ENCODE results near the gene CAMK2A. TPM values are rescaled to one million over a fixed set of nuclear protein-coding genes. Genes with fewer than 3 reads are reported as not detected.

The CAMK2A gene
- total and polyA plus RNA-seq, 2 experiments from 2014 or later, result 0.18 TPM; not detected in 1

DNA sequence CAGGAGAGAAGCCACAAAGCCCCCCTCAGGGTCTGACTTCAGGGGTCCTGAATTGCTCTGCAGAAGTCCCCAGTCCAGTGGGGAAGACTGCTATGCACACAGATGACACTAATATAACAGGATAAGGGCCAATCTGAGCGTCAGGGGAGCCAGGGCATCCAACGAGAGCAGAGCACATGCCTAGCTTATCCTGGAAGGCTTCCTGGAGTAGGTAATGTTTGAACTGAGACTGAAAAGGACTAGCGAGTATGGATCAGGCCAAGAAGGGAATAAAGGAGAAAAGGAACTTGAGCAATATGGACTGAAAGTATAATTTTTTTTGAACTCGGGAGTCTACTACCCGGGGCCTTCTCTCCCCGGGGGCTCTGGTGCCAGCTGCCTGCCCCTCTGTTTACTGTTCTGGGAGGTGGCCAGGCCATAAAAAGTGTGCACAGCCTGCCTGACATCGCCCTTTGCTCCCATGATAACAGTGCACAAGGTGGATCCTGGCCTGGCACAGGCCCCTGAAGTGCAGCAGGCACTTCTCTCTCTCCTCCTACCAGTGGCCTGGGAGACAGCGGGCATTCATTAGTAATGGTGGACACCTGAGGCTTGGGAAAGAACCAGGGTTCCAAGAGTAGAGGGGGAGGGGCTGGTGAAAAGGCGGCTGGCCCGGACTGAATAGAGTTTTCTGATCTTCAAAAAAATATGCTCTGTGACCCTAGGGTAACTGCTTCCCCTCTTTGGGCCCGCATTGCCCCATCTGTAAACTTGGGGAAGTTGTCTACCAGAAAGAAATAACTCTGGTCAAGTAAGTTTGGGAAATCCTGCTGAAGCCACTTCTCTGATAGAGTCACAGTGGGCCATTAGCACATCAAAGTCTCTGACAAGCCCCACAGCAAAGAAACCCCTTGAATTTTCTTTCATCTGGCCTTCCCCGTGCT is 104.3 kb downstream of the CAMK2A start:
- no peak for TF ChIP-seq ZNF114 (CRISPR knock-in tag; IDR thresholded peaks at IDR 0.05)
- TF ChIP-seq, protein P1, sequence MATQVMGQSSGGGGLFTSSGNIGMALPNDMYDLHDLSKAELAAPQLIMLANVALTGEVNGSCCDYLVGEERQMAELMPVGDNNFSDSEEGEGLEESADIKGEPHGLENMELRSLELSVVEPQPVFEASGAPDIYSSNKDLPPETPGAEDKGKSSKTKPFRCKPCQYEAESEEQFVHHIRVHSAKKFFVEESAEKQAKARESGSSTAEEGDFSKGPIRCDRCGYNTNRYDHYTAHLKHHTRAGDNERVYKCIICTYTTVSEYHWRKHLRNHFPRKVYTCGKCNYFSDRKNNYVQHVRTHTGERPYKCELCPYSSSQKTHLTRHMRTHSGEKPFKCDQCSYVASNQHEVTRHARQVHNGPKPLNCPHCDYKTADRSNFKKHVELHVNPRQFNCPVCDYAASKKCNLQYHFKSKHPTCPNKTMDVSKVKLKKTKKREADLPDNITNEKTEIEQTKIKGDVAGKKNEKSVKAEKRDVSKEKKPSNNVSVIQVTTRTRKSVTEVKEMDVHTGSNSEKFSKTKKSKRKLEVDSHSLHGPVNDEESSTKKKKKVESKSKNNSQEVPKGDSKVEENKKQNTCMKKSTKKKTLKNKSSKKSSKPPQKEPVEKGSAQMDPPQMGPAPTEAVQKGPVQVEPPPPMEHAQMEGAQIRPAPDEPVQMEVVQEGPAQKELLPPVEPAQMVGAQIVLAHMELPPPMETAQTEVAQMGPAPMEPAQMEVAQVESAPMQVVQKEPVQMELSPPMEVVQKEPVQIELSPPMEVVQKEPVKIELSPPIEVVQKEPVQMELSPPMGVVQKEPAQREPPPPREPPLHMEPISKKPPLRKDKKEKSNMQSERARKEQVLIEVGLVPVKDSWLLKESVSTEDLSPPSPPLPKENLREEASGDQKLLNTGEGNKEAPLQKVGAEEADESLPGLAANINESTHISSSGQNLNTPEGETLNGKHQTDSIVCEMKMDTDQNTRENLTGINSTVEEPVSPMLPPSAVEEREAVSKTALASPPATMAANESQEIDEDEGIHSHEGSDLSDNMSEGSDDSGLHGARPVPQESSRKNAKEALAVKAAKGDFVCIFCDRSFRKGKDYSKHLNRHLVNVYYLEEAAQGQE (IDR thresholded peaks at IDR 0.05; ENCODE audit: unreplicated experiment), result no peak
- TF ChIP-seq, protein P2, sequence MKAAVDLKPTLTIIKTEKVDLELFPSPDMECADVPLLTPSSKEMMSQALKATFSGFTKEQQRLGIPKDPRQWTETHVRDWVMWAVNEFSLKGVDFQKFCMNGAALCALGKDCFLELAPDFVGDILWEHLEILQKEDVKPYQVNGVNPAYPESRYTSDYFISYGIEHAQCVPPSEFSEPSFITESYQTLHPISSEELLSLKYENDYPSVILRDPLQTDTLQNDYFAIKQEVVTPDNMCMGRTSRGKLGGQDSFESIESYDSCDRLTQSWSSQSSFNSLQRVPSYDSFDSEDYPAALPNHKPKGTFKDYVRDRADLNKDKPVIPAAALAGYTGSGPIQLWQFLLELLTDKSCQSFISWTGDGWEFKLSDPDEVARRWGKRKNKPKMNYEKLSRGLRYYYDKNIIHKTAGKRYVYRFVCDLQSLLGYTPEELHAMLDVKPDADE (IDR thresholded peaks at IDR 0.05), result no peak
- TF ChIP-seq, protein P3, sequence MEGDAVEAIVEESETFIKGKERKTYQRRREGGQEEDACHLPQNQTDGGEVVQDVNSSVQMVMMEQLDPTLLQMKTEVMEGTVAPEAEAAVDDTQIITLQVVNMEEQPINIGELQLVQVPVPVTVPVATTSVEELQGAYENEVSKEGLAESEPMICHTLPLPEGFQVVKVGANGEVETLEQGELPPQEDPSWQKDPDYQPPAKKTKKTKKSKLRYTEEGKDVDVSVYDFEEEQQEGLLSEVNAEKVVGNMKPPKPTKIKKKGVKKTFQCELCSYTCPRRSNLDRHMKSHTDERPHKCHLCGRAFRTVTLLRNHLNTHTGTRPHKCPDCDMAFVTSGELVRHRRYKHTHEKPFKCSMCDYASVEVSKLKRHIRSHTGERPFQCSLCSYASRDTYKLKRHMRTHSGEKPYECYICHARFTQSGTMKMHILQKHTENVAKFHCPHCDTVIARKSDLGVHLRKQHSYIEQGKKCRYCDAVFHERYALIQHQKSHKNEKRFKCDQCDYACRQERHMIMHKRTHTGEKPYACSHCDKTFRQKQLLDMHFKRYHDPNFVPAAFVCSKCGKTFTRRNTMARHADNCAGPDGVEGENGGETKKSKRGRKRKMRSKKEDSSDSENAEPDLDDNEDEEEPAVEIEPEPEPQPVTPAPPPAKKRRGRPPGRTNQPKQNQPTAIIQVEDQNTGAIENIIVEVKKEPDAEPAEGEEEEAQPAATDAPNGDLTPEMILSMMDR (conservative IDR thresholded peaks at IDR 0.05; ENCODE audit: low read depth in 2 of 2), result no peak
- TF ChIP-seq JUNB (IDR thresholded peaks at IDR 0.05; ENCODE audit: unreplicated experiment), result no peak
- H3K79me2 ChIP-seq (replicated peaks; ENCODE audit: insufficient read depth), result no peaks in the 10 kb centered on the region
- no peak for DNase-seq (ENCODE audit: low spot score)
- no peak overlapping the region for H3K27ac Mint-ChIP-seq
- peak overlapping the region; percentile 38; the same call in 1 of the 2 replicates for H3K4me2 ChIP-seq
- H3K4me1 Mint-ChIP-seq, result peaks cover 25% of the 10 kb centered on the region
- no peaks in the 10 kb centered on the region for H3F3A ChIP-seq (replicated peaks; ENCODE audit: low read depth)
- peaks cover 42% of the 10 kb centered on the region for H3K27me3 ChIP-seq (ENCODE audit: insufficient read depth)
- no peak overlapping the region for H2AFZ ChIP-seq
- no peaks in the 10 kb centered on the region for H4K20me1 ChIP-seq (replicated peaks; ENCODE audit: insufficient read depth)
- no peaks in the 10 kb centered on the region for H3K9me2 ChIP-seq (ENCODE audit: insufficient read depth)
- H3K9me3 Mint-ChIP-seq, result no peaks in the 10 kb centered on the region
- H3K4me3 Mint-ChIP-seq, result no peak overlapping the region
- no peak overlapping the region for H3K4me3 ChIP-seq
- no peaks in the 10 kb centered on the region for H3K36me3 Mint-ChIP-seq (ENCODE audit: low read depth)
- H3K27me3 Mint-ChIP-seq (ENCODE audit: insufficient read depth, low read depth, poor library complexity), result peaks cover 55% of the 10 kb centered on the region
- H3K36me3 ChIP-seq (ENCODE audit: insufficient read depth), result no peaks in the 10 kb centered on the region
- no peak overlapping the region for H3K27ac ChIP-seq (ENCODE audit: low read depth)
- peaks cover 6% of the 10 kb centered on the region; the same call in 1 of the 2 replicates for H3K4me1 ChIP-seq (ENCODE audit: insufficient read depth)
- ATAC-seq, result peak; percentile 7; the same call in 1 of the 3 replicates

DNA sequence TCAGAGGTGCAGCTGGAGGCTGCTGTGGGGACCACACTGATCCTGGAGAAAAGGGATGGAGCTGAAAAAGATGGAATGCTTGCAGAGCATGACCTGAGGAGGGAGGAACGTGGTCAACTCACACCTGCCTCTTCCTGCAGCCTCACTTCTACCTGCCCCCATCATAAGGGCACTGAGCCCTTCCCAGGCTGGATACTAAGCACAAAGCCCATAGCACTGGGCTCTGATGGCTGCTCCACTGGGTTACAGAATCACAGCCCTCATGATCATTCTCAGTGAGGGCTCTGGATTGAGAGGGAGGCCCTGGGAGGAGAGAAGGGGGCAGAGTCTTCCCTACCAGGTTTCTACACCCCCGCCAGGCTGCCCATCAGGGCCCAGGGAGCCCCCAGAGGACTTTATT is 105.6 kb downstream of the CAMK2A start:
- H3K27me3 Mint-ChIP-seq (ENCODE audit: insufficient read depth, low read depth, poor library complexity), result peaks cover 43% of the 10 kb centered on the region
- H3K4me1 Mint-ChIP-seq, result peaks cover 22% of the 10 kb centered on the region

More for the DNA sequence above, 105.6 kb downstream of the CAMK2A start:
- no peaks in the 10 kb centered on the region for H3K36me3 Mint-ChIP-seq (ENCODE audit: low read depth)
- peaks cover 6% of the 10 kb centered on the region; the same call in 1 of the 2 replicates for H3K4me1 ChIP-seq (ENCODE audit: insufficient read depth)
- no peak overlapping the region for H2AFZ ChIP-seq
- H4K20me1 ChIP-seq (replicated peaks; ENCODE audit: insufficient read depth), result no peaks in the 10 kb centered on the region
- H3K4me3 ChIP-seq, result no peak overlapping the region
- H3K4me3 Mint-ChIP-seq, result no peak overlapping the region
- ATAC-seq, result no peak
- no peaks in the 10 kb centered on the region for H3F3A ChIP-seq (replicated peaks; ENCODE audit: low read depth)
- no peak overlapping the region for H3K4me2 ChIP-seq
- TF ChIP-seq EZH2phosphoT487 (IDR thresholded peaks at IDR 0.05; ENCODE audit: unreplicated experiment) (no peak), NANOG (IDR thresholded peaks at IDR 0.05; ENCODE audit: borderline replicate concordance) (no peak), STAT1 (IDR thresholded peaks at IDR 0.05; ENCODE audit: unreplicated experiment) (no peak), EZH2 (IDR thresholded peaks at IDR 0.05; ENCODE audit: low read depth, unreplicated experiment) (no peak), CREB1 (CRISPR knock-in tag; IDR thresholded peaks at IDR 0.05; ENCODE audit: low read depth) (no peak), ZNF114 (CRISPR knock-in tag; IDR thresholded peaks at IDR 0.05) (no peak)
- TF ChIP-seq, protein P3 (conservative IDR thresholded peaks at IDR 0.05; ENCODE audit: low read depth in 2 of 2), result no peak
- DNase-seq (ENCODE audit: low spot score), result no peak
- H3K27ac Mint-ChIP-seq, result no peak overlapping the region
- H3K27ac ChIP-seq (ENCODE audit: low read depth), result no peak overlapping the region
- H3K9me3 Mint-ChIP-seq, result no peaks in the 10 kb centered on the region
- H3K9me2 ChIP-seq (ENCODE audit: insufficient read depth), result no peaks in the 10 kb centered on the region
- peaks cover 29% of the 10 kb centered on the region for H3K27me3 ChIP-seq (ENCODE audit: insufficient read depth)
- no peaks in the 10 kb centered on the region for H3K36me3 ChIP-seq (ENCODE audit: insufficient read depth)
- H3K79me2 ChIP-seq (replicated peaks; ENCODE audit: insufficient read depth), result no peaks in the 10 kb centered on the region
